ENCODE measurements around the gene UBXN11.

UBXN11 gene

DNA sequence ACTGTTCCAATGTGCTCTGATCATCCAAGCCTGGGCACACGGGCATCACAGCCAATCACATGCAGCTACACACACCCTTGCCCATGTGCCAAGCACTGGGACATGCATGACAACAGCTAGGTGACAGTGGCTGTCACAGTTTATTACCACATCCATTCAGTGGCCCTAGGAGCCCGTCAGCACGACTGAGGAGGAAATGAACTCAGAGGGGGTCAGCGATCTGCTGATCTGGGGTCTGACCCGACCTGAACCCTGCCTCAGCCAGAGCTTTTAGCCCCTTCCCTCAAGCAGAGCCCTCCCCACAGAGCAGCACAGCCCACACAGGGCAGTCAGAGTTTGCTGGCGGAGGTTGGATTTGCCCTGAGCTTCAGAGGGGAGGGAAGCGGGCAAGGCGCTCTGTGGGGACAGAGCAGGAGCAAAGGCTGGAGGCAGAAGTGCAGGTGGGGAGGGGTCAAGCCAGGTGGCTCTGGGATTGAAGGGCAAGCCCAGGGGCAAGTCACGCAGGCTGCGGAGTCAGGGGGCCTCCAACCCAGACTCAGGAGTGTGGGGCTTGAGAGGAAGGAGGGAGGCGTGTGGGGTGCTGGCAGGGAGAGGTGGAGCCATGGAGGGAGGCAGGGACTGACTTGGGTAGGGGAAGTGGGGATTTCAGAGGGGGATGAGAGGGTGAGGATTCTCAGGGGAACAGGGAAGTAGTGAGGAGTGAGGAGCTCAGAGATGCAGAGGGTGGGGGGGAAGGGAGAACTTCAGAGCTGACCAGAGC, 16.1 kb downstream of the UBXN11 start:
- no peak for DNase-seq (ENCODE audit: low read depth)
- H3K4me3 ChIP-seq (ENCODE audit: control insufficient read depth, low read depth, low read length) = no peak overlapping the region
- TF ChIP-seq, protein P1, sequence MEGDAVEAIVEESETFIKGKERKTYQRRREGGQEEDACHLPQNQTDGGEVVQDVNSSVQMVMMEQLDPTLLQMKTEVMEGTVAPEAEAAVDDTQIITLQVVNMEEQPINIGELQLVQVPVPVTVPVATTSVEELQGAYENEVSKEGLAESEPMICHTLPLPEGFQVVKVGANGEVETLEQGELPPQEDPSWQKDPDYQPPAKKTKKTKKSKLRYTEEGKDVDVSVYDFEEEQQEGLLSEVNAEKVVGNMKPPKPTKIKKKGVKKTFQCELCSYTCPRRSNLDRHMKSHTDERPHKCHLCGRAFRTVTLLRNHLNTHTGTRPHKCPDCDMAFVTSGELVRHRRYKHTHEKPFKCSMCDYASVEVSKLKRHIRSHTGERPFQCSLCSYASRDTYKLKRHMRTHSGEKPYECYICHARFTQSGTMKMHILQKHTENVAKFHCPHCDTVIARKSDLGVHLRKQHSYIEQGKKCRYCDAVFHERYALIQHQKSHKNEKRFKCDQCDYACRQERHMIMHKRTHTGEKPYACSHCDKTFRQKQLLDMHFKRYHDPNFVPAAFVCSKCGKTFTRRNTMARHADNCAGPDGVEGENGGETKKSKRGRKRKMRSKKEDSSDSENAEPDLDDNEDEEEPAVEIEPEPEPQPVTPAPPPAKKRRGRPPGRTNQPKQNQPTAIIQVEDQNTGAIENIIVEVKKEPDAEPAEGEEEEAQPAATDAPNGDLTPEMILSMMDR (IDR thresholded peaks at IDR 0.05; ENCODE audit: control insufficient read depth, insufficient read depth, low read depth, low read length, missing control alignments) = no peak

DNA sequence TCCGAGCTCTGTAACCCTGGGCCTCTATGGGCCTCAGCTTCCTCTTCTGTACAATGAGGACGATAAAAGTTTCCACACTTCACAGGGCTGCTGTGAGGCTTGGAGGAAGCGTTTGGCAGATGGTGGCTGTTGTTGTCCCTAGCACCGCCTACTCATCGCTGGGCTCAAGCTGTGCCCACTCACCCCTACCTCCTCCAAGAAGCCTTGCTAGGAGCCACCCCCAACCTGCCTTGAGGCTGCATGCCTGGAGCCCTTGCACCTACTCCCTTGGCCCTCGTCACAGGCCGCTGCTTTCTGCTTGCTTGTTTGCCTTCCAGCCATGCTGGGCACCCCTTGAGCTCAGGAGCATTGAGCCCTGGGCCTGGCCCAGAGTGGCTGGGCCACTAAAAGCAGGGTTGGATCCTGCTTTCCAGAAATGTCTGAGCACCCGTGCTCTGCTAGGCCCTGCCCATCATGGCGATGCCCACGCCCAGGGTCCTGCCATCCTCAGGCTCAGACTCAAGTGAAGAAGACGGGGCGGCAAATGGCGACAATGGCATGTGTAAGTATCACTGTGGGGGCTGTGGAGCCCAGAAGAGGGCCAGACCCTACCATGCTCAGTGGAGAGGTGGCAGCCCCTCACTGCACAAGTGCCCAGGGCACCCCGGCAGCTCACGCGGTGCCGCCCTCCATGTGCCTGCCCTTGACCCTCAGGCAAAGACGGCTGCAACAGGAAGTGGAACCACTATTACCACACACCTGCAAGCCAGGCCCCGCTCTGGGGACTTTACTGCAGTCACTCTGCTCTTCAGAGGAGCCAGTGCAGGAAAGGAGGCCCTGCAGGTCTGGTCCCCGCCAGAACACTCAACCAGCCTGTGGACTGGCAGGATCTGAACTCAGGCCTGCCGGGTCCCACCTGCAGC, 17.0 kb downstream of the UBXN11 start:
- no peak for DNase-seq (ENCODE audit: low read depth)
- H3K4me3 ChIP-seq (ENCODE audit: control insufficient read depth, low read depth, low read length) = no peak overlapping the region
- TF ChIP-seq, protein P1 (IDR thresholded peaks at IDR 0.05; ENCODE audit: control insufficient read depth, insufficient read depth, low read depth, low read length, missing control alignments) = no peak

DNA sequence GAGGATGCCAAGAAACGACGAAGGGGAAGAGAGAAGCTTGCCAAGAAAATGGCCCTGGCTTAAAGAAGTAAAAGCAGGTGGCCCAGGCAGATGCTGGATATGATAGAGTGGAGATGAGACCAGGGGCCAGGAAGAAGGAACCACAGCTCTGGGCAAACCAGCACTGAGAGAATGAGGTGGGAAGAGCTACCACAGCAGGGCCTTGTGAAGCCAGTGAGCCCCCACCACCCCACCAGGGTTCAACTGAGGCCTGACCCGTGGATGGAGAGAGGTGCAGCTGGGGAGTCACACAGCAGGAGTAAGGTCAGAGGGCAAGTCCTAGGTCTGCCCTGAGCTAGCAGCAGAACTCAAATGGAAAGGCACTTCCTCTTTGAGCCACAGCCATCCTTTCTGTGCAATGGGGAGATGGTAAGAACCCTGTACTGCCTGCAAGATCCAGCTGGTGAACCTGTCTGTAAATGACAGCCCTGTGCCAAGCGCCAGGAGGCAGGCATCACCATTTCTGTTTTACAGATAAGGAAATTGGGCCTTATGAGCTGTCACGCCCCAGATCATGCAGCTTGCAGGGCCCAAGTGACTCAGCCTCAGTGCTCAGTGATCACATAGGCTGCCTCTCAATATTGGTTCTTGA, 18.0 kb downstream of the UBXN11 start:
- no peak overlapping the region for H3K4me3 ChIP-seq (ENCODE audit: control insufficient read depth, low read depth, low read length)
- DNase-seq (ENCODE audit: low read depth) = no peak
- TF ChIP-seq, protein P1 (IDR thresholded peaks at IDR 0.05; ENCODE audit: control insufficient read depth, insufficient read depth, low read depth, low read length, missing control alignments) = no peak

DNA sequence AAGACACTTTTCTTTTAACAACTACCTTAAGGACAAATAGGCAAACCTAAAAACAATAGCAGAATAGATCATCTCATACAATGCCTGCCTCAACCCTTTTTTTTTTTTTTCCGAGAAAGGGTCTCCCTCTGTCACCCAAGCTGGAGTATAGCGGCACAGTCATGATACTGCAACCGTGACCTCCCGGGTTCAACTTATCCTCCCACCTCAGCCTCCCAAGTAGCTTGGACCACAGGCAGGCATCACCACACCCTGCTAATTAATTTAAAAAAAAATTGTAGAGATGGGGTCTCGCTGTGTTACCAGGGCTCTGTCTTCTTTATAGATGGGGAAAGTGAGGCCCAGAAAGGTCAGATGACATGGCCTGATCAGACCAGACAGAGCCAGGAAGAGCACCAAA, 18.6 kb downstream of the UBXN11 start:
- no peak overlapping the region for H3K4me3 ChIP-seq (ENCODE audit: control insufficient read depth, low read depth, low read length)
- DNase-seq (ENCODE audit: low read depth) = no peak
- TF ChIP-seq, protein P1 (IDR thresholded peaks at IDR 0.05; ENCODE audit: control insufficient read depth, insufficient read depth, low read depth, low read length, missing control alignments) = no peak

DNA sequence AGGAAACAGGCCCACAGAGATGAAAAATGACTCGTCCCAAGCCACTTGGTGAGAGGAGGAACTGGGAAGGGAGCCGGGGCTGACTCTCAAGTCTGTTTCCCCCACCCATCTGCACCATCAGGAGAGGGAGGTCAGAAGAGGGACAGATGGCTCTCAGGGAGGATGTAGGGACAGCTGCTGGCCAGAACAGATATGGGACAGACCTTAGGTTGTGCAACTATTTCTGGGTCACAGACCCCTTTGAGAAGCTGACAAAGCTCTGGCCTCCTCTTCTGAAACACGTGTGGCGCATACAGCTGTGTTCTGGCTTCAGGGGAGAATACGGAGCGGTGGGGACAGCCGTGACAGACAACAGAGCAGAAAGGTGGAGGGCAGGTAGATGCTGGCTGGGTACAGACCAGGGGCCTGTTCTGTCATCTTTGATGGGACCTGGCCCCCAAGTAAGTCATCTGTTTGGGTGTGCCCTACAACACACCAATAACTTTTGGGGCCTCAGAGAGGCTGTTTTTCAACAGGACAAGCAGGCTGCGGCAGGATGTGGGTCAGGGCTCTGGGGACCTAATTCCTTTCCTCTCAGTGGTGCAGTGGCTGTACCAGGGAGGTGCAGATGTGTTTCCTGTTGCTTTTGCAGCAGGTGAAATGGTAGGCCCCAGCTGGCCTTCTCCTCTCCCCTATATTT, 19.3 kb downstream of the UBXN11 start:
- H3K4me3 ChIP-seq (ENCODE audit: control insufficient read depth, low read depth, low read length) = no peak overlapping the region
- TF ChIP-seq, protein P1 (IDR thresholded peaks at IDR 0.05; ENCODE audit: control insufficient read depth, insufficient read depth, low read depth, low read length, missing control alignments) = no peak
- no peak for DNase-seq (ENCODE audit: low read depth)

DNA sequence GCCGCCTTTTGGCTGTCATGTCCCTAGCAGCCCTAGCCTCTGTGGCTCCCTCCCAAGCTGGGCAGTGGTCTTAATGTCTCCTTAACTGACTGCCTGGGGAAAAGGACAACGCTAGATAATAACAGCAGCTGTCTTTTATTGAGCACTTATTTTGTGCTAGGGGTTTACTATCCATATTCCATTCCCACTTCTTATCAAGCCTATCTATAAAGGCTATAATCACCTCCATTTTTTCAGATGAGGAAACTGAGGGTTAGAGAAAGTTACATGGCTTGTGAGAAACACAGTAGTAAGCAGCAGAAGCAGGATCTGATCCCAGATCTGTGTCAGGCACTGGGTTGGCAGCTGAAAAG, 20.4 kb downstream of the UBXN11 start:
- H3K4me3 ChIP-seq (ENCODE audit: control insufficient read depth, low read depth, low read length) = no peak overlapping the region
- DNase-seq (ENCODE audit: low read depth) = no peak
- TF ChIP-seq, protein P1 (IDR thresholded peaks at IDR 0.05; ENCODE audit: control insufficient read depth, insufficient read depth, low read depth, low read length, missing control alignments) = no peak
